NCI-H1092 (cell line): ENCODE measurements around the gene HHIP.

ENCODE experiments used
- DNase-seq: peaks from one replicate; lab custom pipeline; 2025; lab: John Stamatoyannopoulos, UW

The HHIP gene

DNA sequence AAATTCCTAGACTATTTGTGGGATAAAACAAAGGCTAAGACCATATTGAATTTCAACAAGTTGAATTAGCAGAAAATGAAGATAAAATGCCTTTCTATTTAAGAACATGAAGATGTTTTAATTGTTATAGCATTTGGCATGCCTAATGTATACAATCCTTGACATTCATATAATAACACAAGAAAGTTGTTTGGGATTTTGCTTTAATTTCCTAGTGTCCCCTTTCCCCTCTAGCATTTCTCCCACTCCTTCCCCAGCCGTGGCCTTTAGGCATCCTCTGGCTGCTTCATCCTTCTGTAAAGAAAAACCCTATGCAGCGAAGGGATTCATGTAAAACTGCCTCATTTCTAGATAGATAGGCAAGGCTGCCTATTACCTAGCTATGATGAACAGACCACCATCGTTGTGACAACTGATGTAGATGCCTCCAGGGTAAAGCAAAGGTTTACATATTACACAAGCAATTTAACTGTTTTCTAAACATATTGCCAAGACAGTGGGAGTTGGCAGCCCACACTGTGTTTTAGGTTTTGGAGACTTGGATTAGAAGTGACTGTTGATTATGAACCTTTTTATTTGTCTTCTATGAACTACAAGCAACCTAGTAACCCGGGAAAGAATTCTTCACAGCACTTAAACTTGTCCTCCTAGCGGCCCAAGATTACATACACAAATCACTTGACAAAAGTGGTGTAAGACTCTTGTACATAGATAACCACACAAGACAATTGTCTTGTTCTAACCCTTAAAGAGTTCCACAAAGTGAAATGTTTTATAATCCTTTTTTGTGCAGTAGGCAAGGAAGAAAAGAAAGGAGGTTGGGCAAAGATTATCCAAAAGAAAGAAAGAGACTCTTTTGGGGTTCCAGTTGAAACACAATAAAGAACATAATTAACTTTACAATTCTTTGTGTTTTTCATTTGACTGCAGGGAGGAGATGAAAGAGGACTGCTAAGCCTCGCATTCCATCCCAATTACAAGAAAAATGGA lies 59.9 kb downstream of the HHIP start:
- DNase-seq, result no peak

DNA sequence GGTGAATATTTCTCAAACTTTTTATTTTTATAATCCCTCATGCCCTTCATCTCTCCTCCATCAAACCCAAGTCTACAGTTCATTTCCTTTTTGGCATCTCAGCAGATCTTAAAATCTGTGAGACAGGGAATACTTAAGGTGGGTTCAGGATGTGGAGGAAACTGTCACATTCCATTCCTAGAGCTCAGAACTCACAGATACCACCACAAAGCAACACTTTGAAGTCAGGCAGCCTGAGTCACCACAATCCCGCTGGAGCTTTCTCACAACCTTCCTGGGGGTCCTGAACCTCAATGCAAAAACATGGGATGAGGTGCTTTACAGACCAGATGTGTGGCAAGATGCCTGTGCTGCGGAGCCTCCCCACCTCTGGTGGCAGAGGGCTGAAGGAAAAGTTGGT lies 63.2 kb downstream of the HHIP start:
- DNase-seq, result no peak

DNA sequence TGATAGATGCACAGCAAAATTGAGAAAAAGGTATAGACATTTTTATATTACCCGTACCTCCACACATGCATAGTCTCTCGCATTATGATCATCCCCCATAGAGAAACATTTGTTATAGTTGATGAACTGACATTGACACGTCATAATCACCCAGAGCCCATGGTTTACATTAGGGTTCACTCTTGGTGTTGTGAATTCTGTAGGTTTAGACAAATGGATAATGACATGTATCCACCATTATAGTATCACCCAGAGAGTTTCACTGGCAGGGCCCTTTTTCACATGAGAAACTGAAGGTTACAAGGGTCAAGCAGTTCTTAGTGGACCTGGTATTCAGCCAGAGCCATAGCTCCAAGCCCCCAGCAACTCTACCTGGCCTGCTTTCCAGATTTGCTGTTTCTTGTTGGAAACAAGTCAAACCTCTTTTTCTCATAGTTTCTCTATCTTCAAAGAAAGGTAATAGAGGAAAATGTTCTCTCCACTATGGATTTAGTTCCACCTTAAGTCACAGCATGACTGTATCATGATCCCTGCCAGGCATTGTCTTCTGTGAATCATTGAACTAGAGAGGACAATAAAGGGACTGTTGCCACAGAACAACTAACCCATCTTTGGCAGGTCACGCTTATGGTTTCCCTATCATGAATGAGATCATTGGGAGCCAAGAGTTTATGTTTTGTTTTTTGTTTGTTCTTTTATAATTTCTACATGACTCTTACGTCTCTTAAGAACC lies 64.0 kb downstream of the HHIP start:
- no peak for DNase-seq

DNA sequence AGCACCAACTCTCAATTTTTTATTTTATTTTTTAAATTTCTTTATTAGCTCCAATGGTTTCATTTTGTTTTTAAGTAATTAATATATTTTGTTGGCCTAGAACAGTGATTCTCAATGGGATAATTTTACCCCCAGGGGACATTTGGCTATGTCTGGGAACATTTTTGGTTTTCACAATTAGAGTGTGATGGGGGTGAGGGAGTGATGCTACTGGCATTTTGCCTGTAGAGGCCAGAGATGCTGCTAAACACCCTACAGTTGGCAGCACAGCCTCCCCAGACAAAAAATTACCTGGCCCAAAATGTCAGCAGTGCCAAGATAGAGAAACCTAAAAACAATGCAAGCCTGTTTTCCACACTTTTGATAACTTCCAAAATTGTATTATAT lies 64.6 kb downstream of the HHIP start:
- DNase-seq, result no peak

DNA sequence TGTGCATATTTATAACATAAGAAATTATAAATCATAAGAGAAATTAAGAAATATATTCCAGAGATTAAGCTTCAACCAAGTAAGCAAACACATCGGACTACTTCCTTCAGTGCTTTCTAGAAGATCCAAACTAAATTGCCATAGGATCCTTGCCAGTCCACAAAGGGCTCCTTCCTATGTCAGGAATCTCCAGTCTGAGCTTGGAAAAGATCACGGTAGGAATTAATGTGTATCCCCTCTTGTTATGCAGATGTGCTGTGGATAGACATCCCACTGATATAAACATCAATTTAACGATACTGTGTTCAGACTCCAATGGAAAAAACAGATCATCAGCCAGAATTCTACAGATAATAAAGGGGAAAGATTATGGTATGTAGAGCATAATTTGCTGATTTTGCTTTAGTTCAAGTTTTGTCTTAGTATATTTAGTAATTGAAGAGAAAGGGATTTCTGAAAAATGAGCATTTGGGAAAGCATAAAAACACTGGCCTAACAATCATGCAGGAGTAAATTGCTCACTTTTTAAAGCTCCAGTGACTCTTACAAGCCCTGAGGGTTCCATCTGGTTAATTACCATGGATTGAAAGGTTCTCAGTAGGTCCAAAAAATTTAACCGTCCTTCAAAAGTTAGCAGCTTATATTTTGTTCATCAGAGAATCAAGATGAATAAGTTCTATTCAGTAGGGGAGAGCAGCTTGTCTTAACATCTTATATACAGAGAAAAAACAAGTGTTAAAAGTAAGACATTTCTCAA lies 65.9 kb downstream of the HHIP start:
- no peak for DNase-seq

DNA sequence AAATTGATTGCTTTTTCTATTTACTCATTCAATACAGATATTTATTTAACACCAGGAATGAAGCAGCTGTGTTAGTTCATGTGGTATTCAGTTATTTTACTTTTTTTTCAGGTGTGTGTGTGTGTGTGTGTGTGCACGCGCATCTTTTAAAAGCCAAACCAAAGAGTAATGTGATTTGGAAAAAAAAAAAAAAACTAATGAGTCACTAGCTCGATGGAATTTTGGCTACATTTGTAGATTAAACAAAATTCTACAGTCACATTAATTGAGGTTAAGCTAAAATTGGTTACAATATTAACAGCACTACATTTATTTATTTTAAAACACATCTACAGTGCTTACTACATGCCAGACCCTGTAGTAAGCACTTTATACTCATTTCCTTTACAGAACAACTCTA lies 66.8 kb downstream of the HHIP start:
- no peak for DNase-seq

DNA sequence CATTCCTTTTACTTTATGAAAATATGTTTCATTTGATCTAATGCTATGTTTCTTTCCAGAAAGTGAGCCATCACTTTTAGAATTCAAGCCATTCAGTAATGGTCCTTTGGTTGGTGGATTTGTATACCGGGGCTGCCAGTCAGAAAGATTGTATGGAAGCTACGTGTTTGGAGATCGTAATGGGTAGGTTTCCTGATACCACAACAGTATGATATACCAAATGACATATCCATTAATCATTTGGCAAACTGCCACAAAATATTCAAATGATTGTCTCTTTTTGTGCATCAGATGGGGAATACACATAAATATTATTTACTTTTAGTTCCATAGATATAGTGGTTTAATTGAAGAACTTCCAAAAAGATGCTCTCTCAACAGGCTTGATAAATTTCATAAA lies 68.2 kb downstream of the HHIP start:
- DNase-seq, result no peak

DNA sequence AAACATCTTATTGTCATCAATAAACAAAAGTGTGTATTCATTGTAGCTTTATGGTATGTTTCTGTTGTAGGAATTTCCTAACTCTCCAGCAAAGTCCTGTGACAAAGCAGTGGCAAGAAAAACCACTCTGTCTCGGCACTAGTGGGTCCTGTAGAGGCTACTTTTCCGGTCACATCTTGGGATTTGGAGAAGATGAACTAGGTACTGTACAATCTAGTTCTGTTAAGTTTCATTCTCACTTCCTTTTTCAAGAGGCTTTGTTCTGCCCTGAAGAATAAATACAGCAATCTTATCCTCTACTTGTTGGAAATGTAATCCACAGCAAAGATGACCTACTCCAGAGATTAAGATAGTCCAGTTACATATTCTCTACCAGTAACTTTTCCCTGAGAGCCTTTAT lies 69.3 kb downstream of the HHIP start:
- no peak for DNase-seq

DNA sequence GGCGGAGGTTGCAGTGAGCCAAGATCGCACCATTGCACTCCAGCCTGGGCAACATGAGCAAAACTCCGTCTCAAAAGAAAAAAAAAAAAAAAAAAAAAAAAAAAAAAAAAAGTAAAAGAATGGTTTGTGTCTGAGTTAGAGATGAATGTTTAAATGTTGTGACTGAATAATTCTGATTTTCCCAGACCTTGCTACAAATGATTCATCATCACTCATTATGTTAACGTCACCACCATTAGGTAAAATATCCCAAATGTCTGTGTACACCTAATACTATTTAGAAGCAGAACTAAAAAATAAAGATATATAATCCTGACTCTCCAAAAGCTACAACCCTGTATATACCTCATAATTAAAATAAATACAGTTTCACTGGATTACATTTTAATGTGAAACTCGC lies 70.8 kb downstream of the HHIP start:
- DNase-seq, result no peak

DNA sequence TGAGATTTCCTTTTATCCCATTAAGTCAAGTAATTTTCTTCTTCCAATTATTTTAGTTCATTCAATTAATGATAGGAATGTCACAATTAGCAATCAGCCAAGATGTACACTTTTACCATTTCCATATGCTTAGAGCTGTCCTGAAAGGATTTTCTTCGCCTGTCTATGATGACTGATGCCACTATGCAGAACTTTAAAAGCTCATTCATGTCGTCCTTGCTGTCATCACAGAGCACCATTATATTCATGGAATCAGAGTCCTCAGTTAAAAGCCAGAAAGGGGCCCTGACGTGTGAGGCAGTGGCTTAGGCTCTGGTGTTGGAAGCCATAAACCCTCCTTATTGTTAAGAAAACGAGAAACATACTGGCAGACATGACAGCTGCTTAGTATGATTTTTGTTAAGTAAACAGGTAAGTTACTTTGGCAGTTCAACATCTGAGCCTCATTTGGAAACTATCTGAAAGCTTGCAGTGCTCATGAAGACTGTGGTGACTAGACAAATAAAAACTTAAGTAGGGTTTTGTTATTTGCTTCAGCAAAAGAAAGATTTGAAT lies 73.1 kb downstream of the HHIP start:
- DNase-seq, result no peak

DNA sequence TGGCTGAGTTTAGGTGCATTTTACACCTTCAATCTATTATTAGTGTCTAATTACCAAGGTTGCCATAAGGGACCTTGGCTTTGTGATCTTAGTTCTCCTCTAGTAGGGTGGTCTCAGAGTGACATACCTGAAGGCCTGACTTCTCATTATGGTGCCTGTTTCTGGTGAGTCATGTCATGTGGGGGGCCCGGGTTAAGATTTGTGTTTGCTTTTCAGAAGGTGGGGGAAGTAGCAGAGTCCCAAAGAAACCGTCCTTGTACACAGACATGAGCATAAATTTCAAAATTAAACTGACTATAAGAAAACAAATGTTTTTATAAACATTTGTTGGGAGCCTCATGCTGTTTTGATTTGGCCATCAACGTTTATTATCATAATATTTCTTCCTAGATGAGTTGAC lies 74.5 kb downstream of the HHIP start:
- DNase-seq, result no peak

DNA sequence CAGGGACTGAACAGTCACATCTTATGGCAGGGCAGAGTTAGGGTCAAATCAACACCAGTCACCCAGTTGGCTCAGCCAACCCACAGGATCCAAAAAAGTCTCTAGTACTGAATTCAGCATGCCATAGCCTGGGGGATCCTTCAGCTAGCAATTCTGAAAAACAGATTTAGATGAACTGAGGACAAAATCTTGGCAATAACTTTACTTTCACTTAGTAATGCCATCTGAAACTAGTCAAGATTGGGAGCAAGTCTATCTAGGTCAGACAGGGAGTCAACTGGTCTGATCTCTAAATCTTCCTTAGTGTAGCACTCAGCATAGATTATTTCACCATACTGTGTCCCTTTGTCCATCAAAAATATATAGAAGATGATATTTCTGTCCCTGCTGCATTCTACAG lies 76.0 kb downstream of the HHIP start:
- no peak for DNase-seq

DNA sequence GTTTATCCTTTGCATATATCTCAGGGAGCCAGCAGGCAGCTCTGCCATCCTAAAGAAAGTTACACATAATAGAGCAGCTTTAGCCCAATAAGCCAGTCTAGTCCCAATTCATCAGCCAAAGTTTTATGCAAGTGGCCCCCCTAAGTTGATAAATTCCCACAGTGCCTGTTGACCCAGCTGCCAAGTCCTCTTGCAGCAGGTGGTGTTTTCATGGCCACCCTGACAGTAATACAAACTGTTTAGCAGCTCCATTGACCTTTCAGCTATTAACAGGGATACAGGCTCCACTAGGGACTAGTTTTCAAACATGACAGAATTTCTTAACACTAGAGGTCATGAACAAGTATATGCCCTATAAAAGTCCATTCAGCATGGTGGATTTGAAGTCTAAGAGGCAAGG lies 77.5 kb downstream of the HHIP start:
- no peak for DNase-seq

DNA sequence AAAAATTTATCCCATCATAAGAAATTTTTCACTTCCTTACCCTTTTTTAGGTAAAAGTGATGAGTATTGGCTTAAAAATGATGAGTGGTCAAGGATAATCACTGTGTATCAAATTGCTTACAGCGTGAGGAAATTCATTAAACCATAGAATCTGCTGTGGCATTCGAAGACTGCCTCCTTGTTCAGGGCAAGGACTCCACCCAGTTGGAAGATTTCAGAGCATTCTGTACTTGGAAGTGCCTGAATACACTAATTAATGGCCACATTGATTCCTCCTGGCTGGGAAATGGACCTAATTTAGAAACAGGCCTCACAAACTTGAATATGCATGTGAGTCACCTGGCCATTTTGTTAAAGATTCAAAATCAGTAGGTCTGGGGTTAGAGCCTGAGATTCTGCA lies 83.2 kb downstream of the HHIP start:
- DNase-seq, result no peak

DNA sequence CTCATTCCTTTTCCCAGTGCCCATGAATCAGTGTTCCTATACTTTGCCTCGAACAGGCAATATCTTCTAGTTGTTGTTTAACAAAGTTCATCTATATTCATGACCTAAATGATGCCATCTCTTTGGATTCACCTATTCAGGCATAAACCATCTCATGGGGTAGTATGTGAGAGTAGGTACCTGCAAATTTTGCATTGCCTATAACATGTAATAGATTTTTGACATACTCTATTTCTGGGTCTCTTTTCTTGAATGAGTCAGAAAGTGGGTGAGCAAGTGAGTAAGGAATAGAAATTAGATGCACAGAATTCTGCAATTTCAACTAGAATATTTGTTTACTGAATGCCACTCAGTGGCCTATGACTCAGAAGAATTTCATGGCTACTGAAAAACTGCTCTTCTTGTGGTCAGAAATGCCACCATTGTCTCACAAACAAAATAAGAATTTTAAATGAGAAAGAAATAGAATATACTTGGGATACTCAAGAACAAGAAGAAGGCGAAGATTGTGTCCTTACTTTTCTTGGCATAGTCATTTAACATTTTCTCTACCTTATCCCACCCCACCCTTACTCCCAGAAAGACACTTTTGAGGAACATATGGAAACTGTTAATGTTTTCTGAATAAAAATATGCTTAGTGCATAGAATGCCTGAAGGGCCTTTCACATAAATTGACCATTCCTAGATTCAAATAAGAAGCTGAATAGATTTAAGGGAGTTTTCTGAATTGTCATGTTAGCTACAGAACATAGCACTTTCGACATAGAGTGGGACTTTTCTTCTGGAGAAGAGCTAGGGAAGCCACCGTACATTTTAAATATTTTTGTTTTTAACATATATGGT lies 86.8 kb downstream of the HHIP start:
- no peak for DNase-seq

DNA sequence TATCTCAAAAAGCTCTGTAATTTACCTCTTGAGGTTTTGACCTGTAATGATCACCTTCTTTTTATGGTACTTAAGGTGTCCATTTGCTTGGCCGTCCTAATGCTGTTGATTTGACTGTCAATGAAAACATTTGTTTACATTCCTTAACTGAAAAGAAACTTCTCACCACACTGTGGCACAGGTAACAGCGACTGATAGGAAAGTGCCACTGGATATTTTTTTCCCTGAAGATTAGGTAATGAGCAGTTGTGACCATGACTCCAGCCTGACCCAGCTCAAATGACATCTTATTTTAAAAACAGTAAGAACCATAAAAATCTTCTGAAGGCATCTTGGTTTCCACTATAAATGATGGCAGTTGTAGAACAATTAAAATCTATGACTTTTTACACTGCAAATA lies 87.6 kb downstream of the HHIP start:
- DNase-seq, result no peak

DNA sequence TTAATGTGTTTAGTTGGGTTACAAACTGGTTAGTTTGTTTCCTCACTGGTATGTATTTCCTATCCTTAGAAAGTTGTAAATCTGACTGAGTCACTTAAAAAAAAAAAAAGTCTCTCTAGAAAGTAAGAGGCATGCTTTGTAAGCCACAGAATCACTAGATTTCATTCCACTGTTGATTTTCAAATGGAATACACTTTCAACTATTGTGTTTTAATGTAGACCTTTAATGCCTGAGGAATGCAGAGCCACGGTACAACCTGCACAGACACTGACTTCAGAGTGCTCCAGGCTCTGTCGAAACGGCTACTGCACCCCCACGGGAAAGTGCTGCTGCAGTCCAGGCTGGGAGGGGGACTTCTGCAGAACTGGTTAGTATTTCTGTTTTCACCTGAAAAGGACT lies 88.6 kb downstream of the HHIP start:
- no peak for DNase-seq

DNA sequence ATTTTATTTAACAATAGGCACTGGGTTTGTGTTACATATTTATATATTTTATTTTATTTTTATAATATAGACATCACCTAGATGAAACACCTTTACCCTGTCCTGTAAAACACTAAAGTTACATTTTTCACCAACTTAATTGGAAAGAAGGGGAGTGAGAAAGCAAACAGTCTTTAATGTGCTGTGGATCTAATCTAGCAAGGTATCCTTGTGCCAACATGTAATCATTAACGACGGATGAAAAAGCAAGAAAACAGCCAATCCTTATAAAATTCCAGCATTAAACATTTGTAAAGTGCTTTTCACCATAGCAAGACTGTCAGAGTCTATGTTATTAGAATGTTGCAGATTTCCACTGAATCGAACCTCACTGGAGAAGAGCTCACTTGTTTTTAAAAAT lies 92.7 kb downstream of the HHIP start:
- DNase-seq, result no peak

DNA sequence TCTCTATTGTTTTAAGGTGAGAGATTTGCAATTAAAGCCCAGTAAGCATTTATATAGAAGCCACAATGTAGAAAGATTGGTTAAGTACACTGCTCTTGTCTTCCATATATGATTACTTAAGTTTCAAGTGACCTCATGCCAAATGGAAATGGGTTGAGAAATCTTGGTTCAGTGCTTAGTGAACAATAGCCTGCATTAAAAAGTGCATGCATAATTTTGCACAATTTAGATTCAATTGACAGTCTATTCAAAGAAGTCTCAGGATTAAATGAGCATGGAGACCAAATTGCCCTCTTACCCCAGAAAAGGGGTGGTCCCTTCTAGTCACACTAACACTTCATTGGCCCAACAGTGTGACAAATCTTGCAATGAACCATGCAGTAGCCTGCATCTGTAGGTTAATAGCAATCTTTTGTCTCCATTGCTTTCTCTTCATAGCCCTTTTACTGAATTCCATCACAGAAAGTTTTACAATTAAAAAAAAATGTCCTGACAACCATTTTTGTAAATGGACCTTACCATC lies 93.6 kb downstream of the HHIP start:
- DNase-seq, result no peak

DNA sequence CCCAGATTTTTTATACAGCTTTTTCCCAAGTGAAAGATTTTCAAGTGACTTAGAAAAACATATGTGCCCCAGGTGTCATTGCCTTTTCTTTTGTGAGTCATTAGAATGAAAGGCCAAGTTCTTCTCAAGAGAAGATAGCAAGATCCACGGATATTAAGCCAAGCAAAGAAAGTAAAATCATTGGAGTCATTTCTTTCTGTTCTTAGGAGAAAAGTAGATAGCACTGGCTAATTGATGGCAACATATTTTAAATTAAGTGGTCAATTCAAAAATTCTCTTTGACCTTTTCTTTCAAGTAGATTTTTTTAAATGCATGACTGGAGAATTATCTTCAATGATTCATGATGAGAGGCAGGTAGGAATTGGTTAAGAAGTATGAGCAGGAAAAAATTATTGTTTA lies 94.4 kb downstream of the HHIP start:
- no peak for DNase-seq
